Mesenchymal stem cell (in vitro differentiated cells and primary cell): Measurements from ENCODE around the gene ZNF81.

ENCODE experiments used
- DNase-seq: peaks from one replicate; pipeline ENCODE4 v3.0.0-alpha.2; 2013
- H2AFZ ChIP-seq: one replicate; pipeline ENCODE4 v1.6.1; 2013; ENCODE audit warnings: low read depth, mild to moderate bottlenecking, control low read depth, inconsistent platforms, low read length, moderate library complexity
- H2AK5ac ChIP-seq: 2 replicates; pipeline ENCODE4 v1.6.1; 2013; ENCODE audit warnings: low read length, moderate library complexity, mild to moderate bottlenecking, inconsistent platforms; ENCODE audit not compliant: severe bottlenecking
- H2BK120ac ChIP-seq: one replicate; pipeline ENCODE4 v1.6.1; 2013; ENCODE audit warnings: low read depth, mild to moderate bottlenecking, inconsistent platforms, low read length, moderate library complexity
- H2BK12ac ChIP-seq, 2 experiments: one replicate each; pipeline ENCODE4 v1.6.1; 2013; ENCODE audit warnings: inconsistent platforms in 2 of 2, low read length in 2 of 2, mild to moderate bottlenecking in 2 of 2, moderate library complexity in 2 of 2, control low read depth in 1 of 2
- H2BK15ac ChIP-seq: one replicate; pipeline ENCODE4 v1.6.1; 2013; ENCODE audit warnings: mild to moderate bottlenecking, low read depth, inconsistent platforms; ENCODE audit not compliant: poor library complexity, severe bottlenecking
- H2BK5ac ChIP-seq: 2 replicates; pipeline ENCODE4 v1.6.1; 2013; ENCODE audit warnings: low read depth, mild to moderate bottlenecking, low read length, control low read depth, inconsistent platforms; ENCODE audit not compliant: poor library complexity, severe bottlenecking
- H3K14ac ChIP-seq, 2 experiments: one replicate each; pipeline ENCODE4 v1.6.1; 2013; ENCODE audit warnings: inconsistent platforms in 2 of 2, low read length in 2 of 2, control low read depth in 1 of 2, mild to moderate bottlenecking in 1 of 2, moderate library complexity in 1 of 2
- H3K18ac ChIP-seq, 2 experiments: one replicate each; pipeline ENCODE4 v1.6.1; 2013; ENCODE audit warnings: inconsistent platforms in 2 of 2, low read length in 2 of 2, control low read depth in 1 of 2, low read depth in 1 of 2, mild to moderate bottlenecking in 1 of 2
- H3K23ac ChIP-seq, 2 experiments: one replicate each; pipeline ENCODE4 v1.6.1; 2013; ENCODE audit warnings: inconsistent platforms in 2 of 2, low read length in 2 of 2, mild to moderate bottlenecking in 2 of 2, moderate library complexity in 2 of 2, control low read depth in 1 of 2
- H3K27ac ChIP-seq: 2 replicates; pipeline ENCODE4 v1.5.1; 2013; ENCODE audit warnings: mild to moderate bottlenecking, moderate library complexity, low read length, control low read depth, inconsistent platforms; ENCODE audit not compliant: poor library complexity, severe bottlenecking
- H3K27me3 ChIP-seq, 2 experiments: 2 replicates each; pipeline versions ENCODE4 v1.6.1 to v1.7.0; 2013; ENCODE audit warnings: low read length in 2 of 2, mild to moderate bottlenecking in 2 of 2, moderate library complexity in 2 of 2, control low read depth in 1 of 2, inconsistent platforms in 1 of 2; ENCODE audit not compliant: control insufficient read depth in 1 of 2, insufficient read depth in 1 of 2
- H3K36me3 ChIP-seq, 2 experiments: 2 replicates each; pipeline versions ENCODE4 v1.6.1 to v1.7.0; 2013; ENCODE audit warnings: low read length in 2 of 2, control low read depth in 1 of 2, inconsistent platforms in 1 of 2, low read depth in 1 of 2, mild to moderate bottlenecking in 1 of 2; ENCODE audit not compliant: insufficient read depth in 2 of 2, control insufficient read depth in 1 of 2
- H3K4ac ChIP-seq, 2 experiments: one replicate each; pipeline ENCODE4 v1.6.1; 2013; ENCODE audit warnings: inconsistent platforms in 2 of 2, low read length in 2 of 2, mild to moderate bottlenecking in 2 of 2, moderate library complexity in 2 of 2, control low read depth in 1 of 2, low read depth in 1 of 2
- H3K4me1 ChIP-seq: 2 replicates; pipeline ENCODE4 v1.6.1; 2013; ENCODE audit warnings: low read depth, low read length, control low read depth; ENCODE audit not compliant: control insufficient read depth, insufficient read depth
- H3K4me2 ChIP-seq: 2 replicates; pipeline ENCODE4 v1.6.1; 2013; ENCODE audit warnings: low read length, mild to moderate bottlenecking, inconsistent platforms; ENCODE audit not compliant: poor library complexity, severe bottlenecking
- H3K4me3 ChIP-seq, 2 experiments: 2 replicates each; pipeline versions ENCODE4 v1.5.1 to v1.7.0; 2013; ENCODE audit warnings: low read length in 2 of 2, mild to moderate bottlenecking in 2 of 2, control low read depth in 1 of 2, low read depth in 1 of 2; ENCODE audit not compliant: insufficient read depth in 1 of 2
- H3K79me1 ChIP-seq: replicated peaks from 2 replicates; pipeline ENCODE4 v1.6.1; 2013; ENCODE audit warnings: mild to moderate bottlenecking, control low read depth, low read length, inconsistent platforms; ENCODE audit not compliant: poor library complexity, severe bottlenecking
- H3K9ac ChIP-seq: 2 replicates; pipeline ENCODE4 v1.7.0; 2013; ENCODE audit warnings: mild to moderate bottlenecking, low read length, moderate library complexity
- H3K9me3 ChIP-seq: 2 replicates; pipeline ENCODE4 v1.7.0; 2013; ENCODE audit warnings: mild to moderate bottlenecking, low read length; ENCODE audit not compliant: control insufficient read depth
- H4K8ac ChIP-seq: one replicate; pipeline ENCODE4 v1.6.1; 2013; ENCODE audit warnings: inconsistent platforms, mild to moderate bottlenecking, low read length, moderate library complexity
- H4K91ac ChIP-seq: one replicate; pipeline ENCODE4 v1.6.1; 2013; ENCODE audit warnings: mild to moderate bottlenecking, low read length, inconsistent platforms
- WGBS: methylation state at CpG from one replicate; pipeline ENCODE4 v1.1.7; 2013; ENCODE audit warnings: mixed read lengths; 5-methylcytosine and 5-hydroxymethylcytosine counted together

Gene ZNF81

GRCh38 chrX:47843363-47843762, 6.7 kb downstream of the ZNF81 start:
- Histone ChIP-seq H3K9me3 (no peaks in the 10 kb centered on the region), H3K79me1 (peaks cover 8% of the 10 kb centered on the region), H3K27me3 (no peaks in the 10 kb centered on the region), H3K4ac (no peak overlapping the region), H4K8ac (no peak overlapping the region), H2AK5ac (no peak overlapping the region), H3K14ac (no peak overlapping the region), H3K4me3 (no peak overlapping the region), H2BK120ac (no peak overlapping the region), H3K23ac (no peak overlapping the region), H3K4me1 (peaks cover 2% of the 10 kb centered on the region), H3K36me3 (peaks cover 3 to 16% of the 10 kb centered on the region in 2 experiments), H3K4me2 (no peak overlapping the region), H2BK12ac (no peak overlapping the region), H2BK15ac (no peak overlapping the region), H3K18ac (no peak overlapping the region), H2AFZ (no peak overlapping the region), H3K9ac (no peak overlapping the region), H4K91ac (no peak overlapping the region), H3K27ac (no peak overlapping the region), H2BK5ac (no peak overlapping the region)
- WGBS = 33% methylated on average over 1 of the region's 1 CpG
- peak; percentile 21 for DNase-seq

GRCh38 chrX:47844117-47844516, 7.4 kb downstream of the ZNF81 start:
- Histone ChIP-seq H3K27me3 (no peaks in the 10 kb centered on the region), H3K36me3 (peaks cover 3 to 24% of the 10 kb centered on the region in 2 experiments), H4K8ac (no peak overlapping the region), H3K14ac (no peak overlapping the region), H3K23ac (no peak overlapping the region), H3K4me2 (no peak overlapping the region), H3K9me3 (no peaks in the 10 kb centered on the region), H3K27ac (no peak overlapping the region), H3K4me3 (no peak overlapping the region), H3K4ac (no peak overlapping the region), H2BK5ac (no peak overlapping the region), H3K4me1 (no peaks in the 10 kb centered on the region), H3K9ac (no peak overlapping the region), H2AK5ac (no peak overlapping the region), H4K91ac (no peak overlapping the region), H2BK15ac (no peak overlapping the region), H2AFZ (no peak overlapping the region), H2BK12ac (no peak overlapping the region), H2BK120ac (no peak overlapping the region), H3K18ac (no peak overlapping the region), H3K79me1 (peaks cover 8% of the 10 kb centered on the region)
- no peak for DNase-seq
- WGBS = no CpG with 5 or more reads among the region's 1 CpG

- H3K27me3 ChIP-seq = no peaks in the 10 kb centered on the region
- peaks cover 3 to 29% of the 10 kb centered on the region in 2 experiments for H3K36me3 ChIP-seq
- no peak overlapping the region for H2AFZ ChIP-seq
- H2BK15ac ChIP-seq = no peak overlapping the region
- H4K91ac ChIP-seq = no peak overlapping the region
- H2BK5ac ChIP-seq = no peak overlapping the region
- no peak overlapping the region for H3K4me3 ChIP-seq
- H3K27ac ChIP-seq = no peak overlapping the region
- H3K14ac ChIP-seq = no peak overlapping the region
- no peak overlapping the region for H4K8ac ChIP-seq
- H3K23ac ChIP-seq = no peak overlapping the region
- H3K4me1 ChIP-seq = no peaks in the 10 kb centered on the region
- no peaks in the 10 kb centered on the region for H3K9me3 ChIP-seq
- DNase-seq = no peak
- WGBS = 88% methylated on average over 4 of the region's 7 CpGs
- H3K79me1 ChIP-seq = peaks cover 7% of the 10 kb centered on the region
- H2AK5ac ChIP-seq = no peak overlapping the region
- no peak overlapping the region for H3K4me2 ChIP-seq
- no peak overlapping the region for H2BK120ac ChIP-seq
- no peak overlapping the region for H3K9ac ChIP-seq
- no peak overlapping the region for H3K4ac ChIP-seq
- H3K18ac ChIP-seq = no peak overlapping the region
- H2BK12ac ChIP-seq = no peak overlapping the region
Observed at GRCh38 chrX:47846040-47846439, 9.3 kb downstream of the ZNF81 start.

- no peak overlapping the region for H3K9ac ChIP-seq
- H3K4me1 ChIP-seq = no peaks in the 10 kb centered on the region
- no peak overlapping the region for H3K14ac ChIP-seq
- H3K27ac ChIP-seq = no peak overlapping the region
- no peak overlapping the region for H4K91ac ChIP-seq
- no peak overlapping the region for H3K23ac ChIP-seq
- peaks cover 0 to 6% of the 10 kb centered on the region in 2 experiments for H3K27me3 ChIP-seq
- no peak overlapping the region for H2AFZ ChIP-seq
- peaks cover 3 to 35% of the 10 kb centered on the region in 2 experiments for H3K36me3 ChIP-seq
- no peak for DNase-seq
- no peak overlapping the region for H4K8ac ChIP-seq
- no peak overlapping the region for H3K18ac ChIP-seq
- no peak overlapping the region for H3K4me2 ChIP-seq
- H3K9me3 ChIP-seq = no peaks in the 10 kb centered on the region
- H3K79me1 ChIP-seq = peaks cover 3% of the 10 kb centered on the region
- H2BK15ac ChIP-seq = no peak overlapping the region
- WGBS = 80% methylated on average over 1 of the region's 2 CpGs
- no peak overlapping the region for H2BK120ac ChIP-seq
- no peak overlapping the region for H2BK5ac ChIP-seq
- no peak overlapping the region for H2AK5ac ChIP-seq
- no peak overlapping the region for H2BK12ac ChIP-seq
- no peak overlapping the region for H3K4ac ChIP-seq
- H3K4me3 ChIP-seq = no peak overlapping the region
Observed at GRCh38 chrX:47849778-47850177, 13.1 kb downstream of the ZNF81 start.
